Natural killer cell (primary cell): ENCODE results near the gene TBX15. TPM values are rescaled to one million over a fixed set of nuclear protein-coding genes. Genes with fewer than 3 reads are reported as not detected.

Experiments used
- ATAC-seq, 3 donors: fragments of 150-1000 bp in 2 of 3; fragments of 200-7000 bp in 1 of 3; cut with Tn5 transposase; 1 replicate in 1 of 3; 2 replicates in 2 of 3; pipeline ENCODE4 v1.10.0; 2021; ENCODE audit warnings: mild to moderate bottlenecking in 2 of 3, moderate library complexity in 2 of 3
- DNase-seq, 2 donors: peaks; one replicate each; pipeline versions ENCODE4 v3.0.0 to v3.0.0-alpha.2; 2013 to 2021; ENCODE audit warnings: mixed read lengths in 1 of 2
- H3K27ac ChIP-seq: one replicate; pipeline ENCODE4 v1.5.1; 2013; ENCODE audit warnings: mild to moderate bottlenecking, low read length
- H3K27me3 ChIP-seq: one replicate; pipeline ENCODE4 v1.6.1; 2013; ENCODE audit warnings: low read length; ENCODE audit not compliant: control insufficient read depth, insufficient read depth
- H3K36me3 ChIP-seq: one replicate; pipeline ENCODE4 v1.6.1; 2013; ENCODE audit warnings: low read length; ENCODE audit not compliant: control insufficient read depth, insufficient read depth
- H3K4me1 ChIP-seq: one replicate; pipeline ENCODE4 v1.6.1; 2013; ENCODE audit warnings: low read length; ENCODE audit not compliant: control insufficient read depth, insufficient read depth
- H3K4me3 ChIP-seq: one replicate; pipeline ENCODE4 v1.5.1; 2013; ENCODE audit warnings: low read length
- H3K9me3 ChIP-seq: one replicate; pipeline ENCODE4 v1.6.1; 2013; ENCODE audit warnings: low read length; ENCODE audit not compliant: control insufficient read depth, insufficient read depth
- H3K27ac Mint-ChIP-seq, 2 donors: one replicate each; pipeline ENCODE4 v1.8.0; 2022; ENCODE audit warnings: mild to moderate bottlenecking in 2 of 2, mixed read lengths in 2 of 2, moderate library complexity in 1 of 2
- H3K27me3 Mint-ChIP-seq, 2 donors: one replicate each; pipeline ENCODE4 v1.8.0; 2022; ENCODE audit warnings: low read depth in 2 of 2, mixed read lengths in 2 of 2
- H3K36me3 Mint-ChIP-seq: one replicate; pipeline ENCODE4 v1.8.0; 2022; ENCODE audit warnings: mixed read lengths
- H3K4me1 Mint-ChIP-seq, 2 donors: one replicate each; pipeline ENCODE4 v1.8.0; 2022; ENCODE audit warnings: mixed read lengths in 2 of 2
- H3K4me3 Mint-ChIP-seq: one replicate; pipeline ENCODE4 v1.8.0; 2022; ENCODE audit warnings: mild to moderate bottlenecking, moderate library complexity, mixed read lengths
- H3K9me3 Mint-ChIP-seq, 2 donors: one replicate each; pipeline ENCODE4 v1.8.0; 2022; ENCODE audit warnings: mixed read lengths in 2 of 2
- CTCF ChIP-seq: fragments of 200-600 bp; IDR thresholded peaks from one replicate; pipeline ENCODE4 v1.8.0; 2022; ENCODE audit warnings: antibody characterized with exemption
- WGBS: methylation state at CpG from one replicate; pipeline ENCODE4 v1.1.7; 2013; ENCODE audit warnings: missing lambda C conversion rate; ENCODE audit not compliant: insufficient coverage; 5-methylcytosine and 5-hydroxymethylcytosine counted together
- intact Hi-C: fragments of 100-400 bp; cut with micrococcal nuclease; formaldehyde crosslinking; loops from one replicate; pipeline ENCODE4 v1.14.2; 2022
- total RNA-seq, 4 donors: library from RNA; stranded (reverse); fragments of 120-200 nt in 1 of 4; gene quantifications; one replicate each; pipeline versions ENCODE4 v1.2.3 to v1.2.4, GENCODE V29; 2013 to 2022

Gene TBX15
- total RNA-seq, 3 donors from 2014 or later (not counting 1 experiment from before 2014, with no cell fraction given) = not detected

DNA sequence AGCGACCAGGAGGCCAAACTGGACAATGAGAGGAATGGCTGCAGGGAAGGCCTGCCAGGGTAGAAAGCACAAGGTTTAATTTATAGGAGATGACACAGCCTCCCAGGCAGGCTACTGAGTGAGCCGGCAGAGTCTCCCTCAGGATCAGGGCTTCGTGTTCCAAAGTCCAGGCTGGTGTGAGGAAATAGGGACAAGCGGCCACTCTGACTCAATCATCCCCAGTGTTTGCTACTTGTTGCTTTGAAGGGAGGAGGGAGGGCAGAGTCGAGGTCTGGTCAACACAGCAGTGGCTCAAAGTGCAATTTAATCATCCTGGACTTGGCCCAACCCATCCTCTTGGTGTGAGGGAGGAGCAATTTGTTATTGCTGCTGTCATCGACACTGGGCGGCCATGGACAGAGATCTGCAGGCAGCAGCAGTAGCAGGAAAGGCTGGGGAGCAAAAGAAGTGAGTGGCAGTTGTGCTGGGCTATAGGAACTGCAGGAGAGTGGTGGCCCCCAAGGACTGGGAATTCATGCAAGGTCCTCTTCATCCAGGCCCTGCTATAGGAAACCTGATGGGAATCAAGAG lies 27.5 kb downstream of the TBX15 start:
- H3K4me3 Mint-ChIP-seq = no peak overlapping the region

GRCh38 chr1:118960026-118960561 lies 28.0 kb downstream of the TBX15 start:
- H3K4me3 ChIP-seq = no peak overlapping the region
- H3K4me1 Mint-ChIP-seq = no peaks in the 10 kb centered on the region
- TF ChIP-seq CTCF = no peak
- H3K36me3 ChIP-seq = no peaks in the 10 kb centered on the region
- ATAC-seq (no peak), DNase-seq (no peak)
- H3K9me3 Mint-ChIP-seq = peaks cover 7 to 10% of the 10 kb centered on the region in 2 donors
- no peaks in the 10 kb centered on the region for H3K9me3 ChIP-seq
- 20% methylated on average over 7 of the region's 7 CpGs for WGBS
- intact Hi-C loops = no loop called here
- no peaks in the 10 kb centered on the region for H3K4me1 ChIP-seq
- peaks cover 0 to 5% of the 10 kb centered on the region in 2 donors for H3K27me3 Mint-ChIP-seq
- H3K4me3 Mint-ChIP-seq = no peak overlapping the region
- peaks cover 4% of the 10 kb centered on the region for H3K36me3 Mint-ChIP-seq
- no peaks in the 10 kb centered on the region for H3K27me3 ChIP-seq
- H3K27ac ChIP-seq = no peak overlapping the region
- no peak overlapping the region for H3K27ac Mint-ChIP-seq

More for the DNA sequence above, 27.5 kb downstream of the TBX15 start:
- intact Hi-C loops = no loop called here
- H3K4me1 ChIP-seq = no peaks in the 10 kb centered on the region
- H3K36me3 ChIP-seq = no peaks in the 10 kb centered on the region
- TF ChIP-seq CTCF = no peak
- H3K27me3 ChIP-seq = no peaks in the 10 kb centered on the region
- no peak for DNase-seq
- no peak overlapping the region for H3K27ac ChIP-seq
- Mint-ChIP-seq H3K27ac (no peak overlapping the region), H3K4me1 (no peaks in the 10 kb centered on the region), H3K27me3 (peaks cover 0 to 5% of the 10 kb centered on the region in 2 donors), H3K9me3 (peaks cover 7 to 10% of the 10 kb centered on the region in 2 donors), H3K36me3 (peaks cover 4% of the 10 kb centered on the region)
- 82% methylated on average over 7 of the region's 7 CpGs for WGBS
- ATAC-seq = no peak
- H3K4me3 ChIP-seq = no peak overlapping the region
- no peaks in the 10 kb centered on the region for H3K9me3 ChIP-seq

DNA sequence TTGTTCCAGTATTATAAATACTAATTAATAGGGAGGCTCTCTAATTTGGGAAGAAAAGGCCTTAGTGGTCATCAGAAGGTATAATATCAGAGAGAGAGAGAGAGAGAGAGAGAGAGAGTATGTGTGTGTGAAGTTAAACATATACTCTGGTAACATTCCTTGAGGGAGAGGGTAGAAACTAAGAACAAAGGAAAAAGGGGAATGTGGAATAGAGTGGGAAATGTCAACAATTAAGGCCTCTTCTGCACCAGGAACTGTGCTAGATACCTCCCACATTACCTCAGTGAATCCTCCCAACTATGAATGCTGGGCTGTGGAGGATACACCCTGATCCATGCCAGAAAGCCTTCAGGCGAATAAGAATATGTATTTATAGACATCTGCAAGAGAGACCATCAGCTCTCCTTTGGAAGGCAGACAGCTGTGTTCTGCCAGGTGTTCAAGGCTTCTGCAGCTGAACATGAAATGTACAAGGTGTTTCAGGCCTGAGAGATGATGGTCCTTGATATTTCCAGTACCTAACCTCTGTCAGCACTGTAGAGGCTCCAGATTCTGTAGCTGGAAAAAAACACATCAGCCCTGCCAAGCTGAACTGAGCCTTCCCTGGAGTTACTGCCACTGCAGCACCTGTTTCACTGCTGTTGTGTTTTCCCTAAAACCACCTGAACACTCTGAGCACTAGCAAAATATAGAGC lies 29.1 kb downstream of the TBX15 start:
- no peak for TF ChIP-seq CTCF
- Histone ChIP-seq H3K36me3 (no peaks in the 10 kb centered on the region), H3K27me3 (no peaks in the 10 kb centered on the region), H3K27ac (no peak overlapping the region), H3K9me3 (no peaks in the 10 kb centered on the region), H3K4me3 (no peak overlapping the region), H3K4me1 (no peaks in the 10 kb centered on the region)
- intact Hi-C loops = no loop called here
- WGBS = 67% methylated on average over 1 of the region's 1 CpG
- peaks cover 5 to 12% of the 10 kb centered on the region in 2 donors for H3K9me3 Mint-ChIP-seq
- no peak for DNase-seq
- no peak for ATAC-seq
- no peak overlapping the region for H3K27ac Mint-ChIP-seq
- peaks cover 4% of the 10 kb centered on the region for H3K36me3 Mint-ChIP-seq
- no peaks in the 10 kb centered on the region for H3K4me1 Mint-ChIP-seq
- H3K27me3 Mint-ChIP-seq = peaks cover 0 to 5% of the 10 kb centered on the region in 2 donors
- H3K4me3 Mint-ChIP-seq = no peak overlapping the region
